GM21515 (cell line): Measurements from ENCODE around the gene TBCCD1.
"Not testable (repeated sequence)": the region's sequence is repeated elsewhere in the genome, so short reads cannot be mapped to it uniquely, and the experiment has no call there.

Experiments
- ATAC-seq: cut with Tn5 transposase; IDR thresholded peaks from one replicate; pipeline ENCODE4 v1.9.1; 2021; ENCODE audit not compliant: unreplicated experiment

Gene TBCCD1

GRCh38 chr3:186596568-186597287 is 29.6 kb upstream of the TBCCD1 start:
- no peak for ATAC-seq

- ATAC-seq: no peak
These were observed 27.5 kb upstream of the TBCCD1 start for GRCh38 chr3:186594591-186595113.

- no peak for ATAC-seq
These were observed 26.7 kb upstream of the TBCCD1 start for GRCh38 chr3:186593862-186594261.

GRCh38 chr3:186592682-186593081 is 25.5 kb upstream of the TBCCD1 start:
- no peak for ATAC-seq

- ATAC-seq: no peak
These were observed 23.6 kb upstream of the TBCCD1 start for GRCh38 chr3:186590580-186591295.

- ATAC-seq: no peak
These were observed 22.9 kb upstream of the TBCCD1 start for GRCh38 chr3:186589856-186590579.

GRCh38 chr3:186589121-186589520 is 22.0 kb upstream of the TBCCD1 start:
- no peak for ATAC-seq

GRCh38 chr3:186588632-186589031 is 21.5 kb upstream of the TBCCD1 start:
- no peak for ATAC-seq

GRCh38 chr3:186587183-186587582 is 20.0 kb upstream of the TBCCD1 start:
- ATAC-seq: no peak

GRCh38 chr3:186586245-186586644 is 19.1 kb upstream of the TBCCD1 start:
- not testable (repeated sequence) for ATAC-seq

GRCh38 chr3:186583831-186584230 is 16.7 kb upstream of the TBCCD1 start:
- no peak for ATAC-seq

- no peak for ATAC-seq
These were observed 15.4 kb upstream of the TBCCD1 start for GRCh38 chr3:186582541-186582940.

GRCh38 chr3:186580785-186581184 is 13.6 kb upstream of the TBCCD1 start:
- ATAC-seq: no peak

- no peak for ATAC-seq
These were observed 10.4 kb upstream of the TBCCD1 start for GRCh38 chr3:186577521-186577920.

- no peak for ATAC-seq
These were observed 4.5 kb upstream of the TBCCD1 start for GRCh38 chr3:186571644-186572013.

GRCh38 chr3:186570941-186571643 is 4.0 kb upstream of the TBCCD1 start:
- no peak for ATAC-seq

- peak; percentile 84 for ATAC-seq
These were observed 3.2 kb upstream of the TBCCD1 start, which contains the start of gene DNAJB11 for GRCh38 chr3:186570096-186570940. TSS of gene DNAJB11 (plus strand) at chr3:186570720. CDS start at chr3:186570898, 178 bp downstream.

GRCh38 chr3:186569779-186570095 is 2.6 kb upstream of the TBCCD1 start:
- ATAC-seq: no peak

GRCh38 chr3:186569361-186569760 is 2.2 kb upstream of the TBCCD1 start:
- not testable (repeated sequence) for ATAC-seq

GRCh38 chr3:186566772-186567071 is 417 bp downstream of the TBCCD1 start:
- ATAC-seq: no peak
